ENCODE results near the gene POU2F1.

POU2F1 gene

DNA sequence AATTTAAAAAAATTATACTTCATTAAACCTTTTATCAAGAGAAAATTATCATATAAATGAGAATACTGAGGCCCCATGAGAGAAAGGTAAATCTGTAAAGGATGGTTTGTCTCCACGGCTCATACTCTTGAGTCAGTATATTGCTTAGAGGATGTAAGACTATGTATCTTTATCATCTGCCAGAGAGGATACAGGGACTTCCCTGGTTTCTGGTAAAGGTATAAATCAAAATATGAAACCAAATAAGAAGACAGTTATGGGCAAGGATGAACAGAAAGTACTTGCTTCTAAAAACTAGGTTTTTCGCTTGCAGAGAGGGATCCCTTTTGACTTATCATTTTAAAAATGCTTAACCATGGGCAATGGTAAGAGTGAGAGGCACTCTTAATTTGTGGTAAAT is 112.4 kb downstream of the POU2F1 start:
- ChIA-PET CTCF (no interaction called here), POLR2A (no interaction called here)
- DNase-seq (ENCODE audit: extremely low spot score), result no peak
- TF ChIP-seq ZNF384 (IDR thresholded peaks at IDR 0.05) (no peak), CTBP1 (IDR thresholded peaks at IDR 0.05; ENCODE audit: borderline replicate concordance) (no peak)
- TF ChIP-seq, protein P1, sequence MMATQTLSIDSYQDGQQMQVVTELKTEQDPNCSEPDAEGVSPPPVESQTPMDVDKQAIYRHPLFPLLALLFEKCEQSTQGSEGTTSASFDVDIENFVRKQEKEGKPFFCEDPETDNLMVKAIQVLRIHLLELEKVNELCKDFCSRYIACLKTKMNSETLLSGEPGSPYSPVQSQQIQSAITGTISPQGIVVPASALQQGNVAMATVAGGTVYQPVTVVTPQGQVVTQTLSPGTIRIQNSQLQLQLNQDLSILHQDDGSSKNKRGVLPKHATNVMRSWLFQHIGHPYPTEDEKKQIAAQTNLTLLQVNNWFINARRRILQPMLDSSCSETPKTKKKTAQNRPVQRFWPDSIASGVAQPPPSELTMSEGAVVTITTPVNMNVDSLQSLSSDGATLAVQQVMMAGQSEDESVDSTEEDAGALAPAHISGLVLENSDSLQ (IDR thresholded peaks at IDR 0.05), result no peak

DNA sequence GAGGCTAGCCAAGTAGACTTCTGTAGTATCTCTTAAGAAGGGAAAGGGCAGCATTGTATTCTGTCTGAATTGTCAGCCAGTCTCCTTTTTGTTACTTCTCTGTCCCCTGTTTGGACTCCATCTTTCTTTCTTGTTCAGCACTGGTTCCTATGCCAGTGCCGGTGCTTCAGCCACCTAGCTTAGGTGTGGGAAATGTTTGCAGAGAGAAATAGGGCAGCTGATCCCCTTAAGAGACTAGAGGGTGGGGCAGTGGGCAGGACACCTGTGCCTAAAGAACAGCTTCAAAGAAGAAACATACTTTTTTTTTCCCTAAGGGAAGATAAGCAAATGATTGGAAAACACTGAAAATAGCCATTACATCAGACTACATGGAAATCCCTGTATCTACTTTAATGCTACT is 113.0 kb downstream of the POU2F1 start:
- POLR2A ChIA-PET, result no interaction called here
- TF ChIP-seq TARDBP (IDR thresholded peaks at IDR 0.05) (no peak), ARNT (IDR thresholded peaks at IDR 0.05) (no peak), BHLHE40 (IDR thresholded peaks at IDR 0.05; ENCODE audit: borderline replicate concordance) (no peak), ZNF384 (IDR thresholded peaks at IDR 0.05) (no peak), SUZ12 (IDR thresholded peaks at IDR 0.05) (no peak), ELF4 (IDR thresholded peaks at IDR 0.05) (no peak), FOXA1 (IDR thresholded peaks at IDR 0.05) (no peak), LEF1 (IDR thresholded peaks at IDR 0.05; ENCODE audit: borderline replicate concordance) (no peak), FOXM1 (IDR thresholded peaks at IDR 0.05; ENCODE audit: borderline replicate concordance) (no peak)
- CTCF ChIA-PET, result no interaction called here
- DNase-seq (ENCODE audit: extremely low spot score), result no peak

DNA sequence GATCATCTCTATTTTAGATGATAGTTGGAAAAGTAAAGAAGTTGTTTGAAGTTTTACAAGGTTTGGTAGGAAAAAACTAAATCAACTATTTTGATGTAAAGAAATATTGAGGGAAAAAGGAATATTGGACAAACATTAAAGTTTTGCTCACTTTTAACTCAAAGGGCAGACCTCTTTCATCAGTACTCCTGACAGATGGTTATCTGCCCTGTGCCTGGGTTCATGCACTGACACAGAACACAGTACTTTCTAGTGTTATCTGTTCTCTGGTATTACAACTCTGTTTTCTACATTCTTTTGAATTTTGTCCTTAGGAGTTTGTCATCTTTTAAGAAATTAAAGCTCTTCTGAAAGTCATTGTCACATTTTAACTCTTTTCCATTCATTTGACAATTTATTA is 118.7 kb downstream of the POU2F1 start:
- TF ChIP-seq HDGF (IDR thresholded peaks at IDR 0.05; ENCODE audit: borderline replicate concordance) (no peak), ELF4 (IDR thresholded peaks at IDR 0.05) (no peak), SUZ12 (IDR thresholded peaks at IDR 0.05) (no peak), BHLHE40 (IDR thresholded peaks at IDR 0.05; ENCODE audit: borderline replicate concordance) (no peak), ZNF384 (IDR thresholded peaks at IDR 0.05) (no peak), LEF1 (IDR thresholded peaks at IDR 0.05; ENCODE audit: borderline replicate concordance) (no peak), ARNT (IDR thresholded peaks at IDR 0.05) (no peak), CTBP1 (IDR thresholded peaks at IDR 0.05; ENCODE audit: borderline replicate concordance) (no peak), FOXK2 (IDR thresholded peaks at IDR 0.05) (no peak), L3MBTL2 (conservative IDR thresholded peaks at IDR 0.05) (no peak), SP1 (IDR thresholded peaks at IDR 0.05) (no peak), FOXA1 (IDR thresholded peaks at IDR 0.05) (no peak), TARDBP (IDR thresholded peaks at IDR 0.05) (no peak), NFRKB (IDR thresholded peaks at IDR 0.05) (no peak), FOXM1 (IDR thresholded peaks at IDR 0.05; ENCODE audit: borderline replicate concordance) (no peak)
- TF ChIP-seq, protein P1 (IDR thresholded peaks at IDR 0.05), result no peak
- ChIA-PET POLR2A (no interaction called here), CTCF (no interaction called here)
- no peak for DNase-seq (ENCODE audit: extremely low spot score)

DNA sequence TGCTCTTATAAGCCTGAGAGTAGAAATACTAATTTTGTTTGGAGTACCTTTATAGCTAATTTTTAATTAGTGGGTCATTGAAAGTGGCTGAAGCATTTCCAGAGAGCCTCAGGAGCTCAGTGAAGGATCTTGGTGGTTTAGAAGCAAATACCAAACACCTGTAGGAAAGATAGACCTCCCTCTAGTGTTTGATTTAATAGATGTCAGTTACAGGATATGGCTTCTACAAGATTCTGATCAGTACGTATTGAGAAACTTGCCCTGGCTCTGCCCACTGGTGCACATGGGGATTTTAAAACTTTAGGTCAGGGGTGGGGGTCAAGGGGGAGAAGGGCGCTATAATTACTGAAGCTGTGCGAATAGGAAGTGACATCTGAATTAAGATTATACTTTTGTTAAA is 122.2 kb downstream of the POU2F1 start:
- CTCF ChIA-PET, result interaction anchor here (0.6 kb wide), 1 partner anchor 83 kb away, joined by 3 read pairs; no protein-coding TSS in a partner anchor
- POLR2A ChIA-PET, result no interaction called here
- DNase-seq (ENCODE audit: extremely low spot score), result no peak
- TF ChIP-seq ARNT (IDR thresholded peaks at IDR 0.05) (no peak), FOXA1 (IDR thresholded peaks at IDR 0.05) (no peak), SP1 (IDR thresholded peaks at IDR 0.05) (no peak), TARDBP (IDR thresholded peaks at IDR 0.05) (no peak), ELF4 (IDR thresholded peaks at IDR 0.05) (no peak), L3MBTL2 (conservative IDR thresholded peaks at IDR 0.05) (no peak)

DNA sequence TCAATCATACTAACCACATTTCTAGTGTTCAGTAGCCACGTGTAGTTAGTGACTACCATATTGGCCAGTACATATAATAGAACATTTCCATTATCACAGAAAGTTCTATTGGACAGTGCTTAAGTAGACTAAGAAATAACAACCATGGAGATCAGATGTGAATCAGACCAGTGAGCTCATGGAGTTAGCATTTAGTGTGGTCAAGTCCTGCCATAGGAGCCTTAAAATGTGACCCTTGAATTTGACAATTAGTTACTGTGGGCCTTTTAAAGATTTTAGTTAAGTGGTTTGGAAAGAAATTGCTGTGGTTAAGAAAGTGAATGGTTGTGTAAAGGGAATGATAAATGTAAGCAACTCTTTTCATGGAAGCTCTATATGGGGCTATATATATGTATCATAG is 123.4 kb downstream of the POU2F1 start:
- ChIA-PET POLR2A (no interaction called here), CTCF (no interaction called here)
- no peak for DNase-seq (ENCODE audit: extremely low spot score)
- TF ChIP-seq TARDBP (IDR thresholded peaks at IDR 0.05) (no peak), SUZ12 (IDR thresholded peaks at IDR 0.05) (no peak), HDGF (IDR thresholded peaks at IDR 0.05; ENCODE audit: borderline replicate concordance) (no peak), FOXA1 (IDR thresholded peaks at IDR 0.05) (no peak), ARNT (IDR thresholded peaks at IDR 0.05) (no peak), BHLHE40 (IDR thresholded peaks at IDR 0.05; ENCODE audit: borderline replicate concordance) (no peak), FOXK2 (IDR thresholded peaks at IDR 0.05) (no peak), CTBP1 (IDR thresholded peaks at IDR 0.05; ENCODE audit: borderline replicate concordance) (no peak)

DNA sequence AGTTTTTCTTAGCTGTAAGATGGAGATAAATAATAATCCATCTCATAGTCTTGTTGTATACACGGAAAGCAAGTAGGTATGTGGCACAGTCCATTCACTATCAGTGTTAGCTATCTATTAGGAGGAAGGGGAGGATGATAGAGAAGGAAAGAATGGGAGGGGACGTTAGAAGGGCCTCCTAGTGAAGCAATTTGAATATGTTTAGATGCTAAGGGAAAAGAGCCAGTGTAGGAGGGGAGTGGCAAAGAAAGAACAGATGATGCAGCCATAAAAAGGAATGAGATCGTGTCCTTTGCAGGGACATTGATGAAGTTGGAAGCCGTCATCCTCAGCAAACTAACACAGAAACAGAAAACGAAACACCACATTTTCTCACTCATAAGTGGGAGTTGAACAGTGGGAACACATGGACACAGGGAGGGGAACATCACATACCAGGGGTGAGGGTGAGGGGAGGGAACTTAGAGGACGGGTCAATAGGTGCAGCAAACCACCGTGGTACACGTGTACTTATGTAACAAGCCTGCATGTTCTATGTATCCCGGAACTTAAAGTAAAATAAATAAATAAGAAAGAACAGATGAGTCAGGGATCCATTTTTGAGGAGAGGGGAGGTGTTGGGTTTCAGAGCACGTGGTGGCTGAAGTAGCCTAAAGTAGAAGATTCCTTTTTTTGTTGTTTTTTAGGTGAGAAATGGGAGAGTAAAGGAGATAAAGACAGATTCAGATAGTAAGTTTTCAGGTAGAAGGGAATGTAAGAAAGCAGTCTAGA is 124.1 kb downstream of the POU2F1 start:
- no peak for DNase-seq (ENCODE audit: extremely low spot score)
- CTCF ChIA-PET, result no interaction called here
- POLR2A ChIA-PET, result no interaction called here
- no peak for TF ChIP-seq LEF1 (IDR thresholded peaks at IDR 0.05; ENCODE audit: borderline replicate concordance)
- peak; percentile 77 for TF ChIP-seq L3MBTL2 (conservative IDR thresholded peaks at IDR 0.05)

DNA sequence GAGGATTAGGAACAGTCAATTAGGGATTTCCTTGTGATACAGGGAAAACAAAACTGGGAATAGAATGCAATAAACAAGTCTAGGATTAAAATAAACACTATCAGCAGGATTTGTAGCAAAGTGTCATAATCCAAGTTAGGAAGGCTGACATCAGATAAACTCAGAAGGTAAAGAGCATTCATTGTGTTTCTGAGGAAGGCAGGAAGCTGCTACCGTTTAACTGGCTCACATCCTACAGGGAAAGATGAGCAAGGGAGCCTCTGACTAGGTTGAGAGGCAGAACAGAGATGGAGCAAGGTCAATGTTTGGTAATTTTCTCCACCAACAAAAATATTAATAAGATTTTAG is 124.7 kb downstream of the POU2F1 start:
- no peak for TF ChIP-seq HDGF (IDR thresholded peaks at IDR 0.05; ENCODE audit: borderline replicate concordance)
- ChIA-PET CTCF (no interaction called here), POLR2A (no interaction called here)
- no peak for DNase-seq (ENCODE audit: extremely low spot score)

DNA sequence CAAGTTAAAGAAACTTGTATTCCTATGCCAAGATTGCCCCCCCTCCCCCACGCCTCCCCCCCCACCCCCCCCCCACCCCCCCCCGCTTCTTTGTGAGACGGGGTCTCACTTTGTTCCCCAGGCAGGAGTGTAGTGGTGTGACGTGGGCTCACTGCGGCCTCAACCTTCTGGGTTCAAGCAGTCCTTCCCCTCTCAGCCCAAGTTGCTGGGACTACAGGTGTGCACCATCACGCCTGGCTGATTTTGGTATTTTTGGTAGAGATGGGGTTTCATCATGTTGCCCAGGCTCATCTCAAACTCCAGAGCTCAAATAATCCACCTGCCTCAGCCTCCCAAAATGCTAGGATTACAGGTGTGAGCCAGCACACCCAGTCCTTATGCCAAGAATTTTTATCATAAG is 136.6 kb downstream of the POU2F1 start:
- TF ChIP-seq, protein P1 (IDR thresholded peaks at IDR 0.05), result no peak
- TF ChIP-seq BHLHE40 (IDR thresholded peaks at IDR 0.05; ENCODE audit: borderline replicate concordance) (no peak), ELF4 (IDR thresholded peaks at IDR 0.05) (no peak), SUZ12 (IDR thresholded peaks at IDR 0.05) (no peak), TARDBP (IDR thresholded peaks at IDR 0.05) (no peak), CTBP1 (IDR thresholded peaks at IDR 0.05; ENCODE audit: borderline replicate concordance) (no peak), NFRKB (IDR thresholded peaks at IDR 0.05) (no peak), HDGF (IDR thresholded peaks at IDR 0.05; ENCODE audit: borderline replicate concordance) (no peak), LEF1 (IDR thresholded peaks at IDR 0.05; ENCODE audit: borderline replicate concordance) (no peak)
- ChIA-PET CTCF (no interaction called here), POLR2A (no interaction called here)
- no peak for DNase-seq (ENCODE audit: extremely low spot score)

Measured in HEK293T (cell line).